RWPE2 (cell line): ENCODE results near the gene TBC1D3H.
"Not testable (repeated sequence)": the region's sequence is repeated elsewhere in the genome, so short reads cannot be mapped to it uniquely, and the experiment has no call there.

Source experiments
- ATAC-seq: fragments of 200-7000 bp; cut with Tn5 transposase; 3 replicates; pipeline ENCODE4 v1.9.1; 2021; ENCODE audit warnings: low read depth
- DNase-seq: peaks from one replicate; pipeline ENCODE4 v3.0.0-alpha.2; 2020; ENCODE audit warnings: low spot score
- H3K27ac ChIP-seq: fragments of 450-650 bp; 2 replicates; pipeline ENCODE4 v1.5.1; 2017; ENCODE audit warnings: mild to moderate bottlenecking; ENCODE audit not compliant: poor library complexity, severe bottlenecking
- H3K27me3 ChIP-seq: fragments of 250-450 bp; sonication (Bioruptor Pico); 2 replicates; pipeline ENCODE4 v1.5.1; 2021; ENCODE audit warnings: mild to moderate bottlenecking, moderate library complexity; ENCODE audit not compliant: insufficient read depth, poor library complexity, severe bottlenecking
- H3K36me3 ChIP-seq: fragments of 250-450 bp; sonication (Bioruptor Pico); 2 replicates; pipeline ENCODE4 v1.5.1; 2020; ENCODE audit warnings: low read depth, mild to moderate bottlenecking, moderate library complexity
- H3K4me1 ChIP-seq: fragments of 250-450 bp; sonication (Bioruptor Pico); 2 replicates; pipeline ENCODE4 v1.5.1; 2021; ENCODE audit warnings: mild to moderate bottlenecking, moderate library complexity; ENCODE audit not compliant: insufficient read depth, poor library complexity, severe bottlenecking
- H3K4me3 ChIP-seq: fragments of 250-450 bp; sonication (Bioruptor Pico); 2 replicates; pipeline ENCODE4 v1.5.1; 2021; ENCODE audit warnings: mild to moderate bottlenecking, moderate library complexity; ENCODE audit not compliant: severe bottlenecking
- H3K9me3 ChIP-seq: fragments of 250-450 bp; sonication (Bioruptor Pico); 2 replicates; pipeline ENCODE4 v1.5.1; 2021; ENCODE audit warnings: mild to moderate bottlenecking, moderate library complexity; ENCODE audit not compliant: severe bottlenecking

The TBC1D3H gene

DNA sequence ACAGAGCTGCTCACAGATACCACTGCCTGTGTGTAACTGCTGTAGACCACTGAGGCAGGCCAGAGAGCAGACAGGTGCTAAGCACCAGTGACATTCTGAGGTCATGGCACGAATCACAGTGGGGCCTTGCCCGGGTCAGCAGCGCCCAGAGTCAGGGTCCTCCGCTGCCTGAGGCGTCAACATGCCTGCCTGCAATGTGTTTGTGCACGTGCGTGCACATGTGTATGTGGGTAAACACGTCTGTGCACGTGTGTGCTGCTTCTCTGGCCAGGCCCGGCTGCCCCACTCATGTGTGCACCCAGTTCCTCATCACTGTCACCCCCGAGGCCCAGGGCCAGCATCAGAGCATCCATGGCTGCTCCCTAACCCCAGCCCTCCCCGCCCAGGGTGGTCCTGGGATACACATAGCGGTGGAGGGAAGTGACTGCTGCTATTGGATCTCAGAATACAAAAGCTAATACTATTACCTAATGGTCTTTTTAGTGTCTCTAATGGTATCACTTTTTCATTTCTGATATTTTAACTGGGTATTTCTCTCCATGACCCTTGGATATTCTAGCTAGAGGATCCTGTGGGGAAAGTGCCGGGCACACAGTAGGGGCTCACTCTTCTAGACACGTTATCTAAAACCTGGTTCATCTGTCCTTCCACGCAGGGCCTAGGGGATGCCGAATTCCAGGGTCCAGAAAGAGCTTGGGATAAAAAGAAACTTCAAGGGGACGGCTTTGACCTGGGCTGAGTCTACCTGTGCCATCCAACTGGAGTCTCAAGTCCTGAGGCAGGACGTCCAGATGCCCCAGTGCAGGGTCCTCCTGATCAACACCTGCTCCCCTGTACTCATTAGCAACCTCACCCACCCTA, at the start of gene TBC1D3H:
Gene TBC1D3H, minus strand, starts transcription at position 51 of the 861 bp plus-strand sequence. CDS start 1,540 bp downstream, outside the sequence.
- not testable (repeated sequence) for H3K4me1 ChIP-seq, H3K36me3 ChIP-seq, ATAC-seq, H3K4me3 ChIP-seq, H3K27me3 ChIP-seq, H3K27ac ChIP-seq, H3K9me3 ChIP-seq
- DNase-seq = peak; percentile 42

DNA sequence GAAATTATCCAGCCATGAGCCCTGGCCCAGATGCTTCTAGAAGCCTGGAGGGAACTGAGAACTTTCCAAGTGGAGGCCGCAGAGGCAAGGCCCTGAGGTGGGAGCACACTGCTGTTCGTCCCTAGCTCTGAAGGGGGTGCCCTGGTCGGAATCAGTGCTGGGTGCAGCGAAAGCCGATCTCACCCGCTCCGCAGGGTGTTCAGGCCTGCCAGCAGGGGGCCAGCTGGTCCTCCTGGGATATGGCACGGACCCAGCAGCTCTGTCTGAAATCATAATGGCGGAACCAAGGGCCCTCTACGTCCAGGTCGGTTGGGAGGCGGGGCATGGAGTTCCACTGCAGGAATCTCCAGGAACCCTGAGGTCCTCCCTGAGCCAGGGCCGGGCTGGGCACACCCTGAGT, 40.7 kb upstream of the TBC1D3H start:
- not testable (repeated sequence) for DNase-seq, H3K27ac ChIP-seq, H3K9me3 ChIP-seq, H3K36me3 ChIP-seq, H3K27me3 ChIP-seq, H3K4me1 ChIP-seq, ATAC-seq, H3K4me3 ChIP-seq

DNA sequence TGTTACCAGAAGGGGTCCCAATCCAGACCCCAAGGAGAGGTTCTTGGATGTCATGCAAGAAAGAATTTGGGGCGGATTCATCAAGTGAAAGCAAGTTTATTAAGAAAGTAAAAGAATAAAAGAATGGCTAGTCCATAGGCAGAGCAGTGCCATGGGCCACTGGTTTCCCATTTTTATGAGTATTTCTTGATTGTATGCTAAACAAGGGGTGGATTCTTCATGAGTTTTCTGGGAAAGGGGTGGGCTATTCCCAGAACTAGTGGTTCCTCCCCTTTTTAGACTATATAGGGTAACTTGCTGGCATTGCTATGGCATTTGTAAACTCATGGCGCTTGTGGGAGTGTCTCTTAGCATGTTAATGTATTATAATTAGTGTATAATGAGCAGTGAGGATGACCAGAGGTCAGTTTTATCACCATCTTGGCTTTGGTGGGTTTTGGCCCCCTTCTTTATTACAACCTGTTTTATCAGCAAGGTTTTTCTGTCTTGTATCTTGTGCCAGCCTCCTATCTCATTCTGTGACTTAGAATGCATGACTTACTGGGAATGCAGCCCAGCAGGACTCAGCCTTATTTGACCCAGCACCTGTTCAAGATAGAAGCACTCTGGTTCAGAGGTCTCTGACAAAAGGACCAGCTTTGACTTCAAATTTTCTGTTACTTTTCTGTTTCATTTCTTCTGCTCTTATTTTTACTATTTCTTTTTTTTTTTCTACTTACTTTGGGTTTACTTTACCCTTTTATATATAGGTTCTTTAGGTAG, 27.1 kb upstream of the TBC1D3H start:
- not testable (repeated sequence) for ATAC-seq, H3K4me1 ChIP-seq, H3K4me3 ChIP-seq, H3K27me3 ChIP-seq, H3K36me3 ChIP-seq, H3K9me3 ChIP-seq, DNase-seq, H3K27ac ChIP-seq

DNA sequence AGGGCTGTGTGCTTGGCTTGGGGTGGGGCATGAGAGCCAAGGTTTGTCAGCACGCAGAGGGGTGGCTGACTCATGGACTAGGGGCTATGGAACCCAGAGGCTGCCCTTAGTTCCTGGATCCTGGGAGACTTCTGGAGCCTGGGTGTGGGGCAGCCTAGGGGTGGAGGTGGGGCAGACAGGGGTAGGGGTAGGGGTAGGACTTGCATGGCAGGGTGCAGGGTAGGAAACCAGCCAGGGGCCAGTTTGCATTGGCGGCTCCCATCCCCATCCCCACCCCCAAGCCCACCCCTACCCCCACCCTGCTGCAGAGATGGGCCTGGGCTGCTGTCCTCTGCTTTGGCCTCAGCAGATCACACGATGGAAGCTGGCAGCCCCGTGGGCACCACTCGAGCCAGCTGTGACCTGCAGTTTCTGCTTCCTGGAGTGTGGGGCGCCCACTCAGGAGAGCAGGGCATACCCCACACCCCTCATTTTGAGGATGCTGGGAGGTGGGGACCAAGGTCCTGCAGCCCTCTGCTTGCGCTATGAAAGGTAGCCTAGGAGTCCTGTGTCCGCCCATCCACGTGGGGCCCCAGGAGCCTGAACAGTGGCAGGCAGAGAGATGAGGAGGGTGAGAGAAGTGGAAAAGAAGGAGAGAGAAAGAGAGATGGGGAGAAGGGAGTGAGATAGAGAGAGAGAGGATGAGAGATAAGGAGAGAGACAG, 2.9 kb upstream of the TBC1D3H start:
- not testable (repeated sequence) for H3K36me3 ChIP-seq, H3K27ac ChIP-seq, ATAC-seq, H3K9me3 ChIP-seq, H3K4me1 ChIP-seq, H3K4me3 ChIP-seq, DNase-seq, H3K27me3 ChIP-seq

DNA sequence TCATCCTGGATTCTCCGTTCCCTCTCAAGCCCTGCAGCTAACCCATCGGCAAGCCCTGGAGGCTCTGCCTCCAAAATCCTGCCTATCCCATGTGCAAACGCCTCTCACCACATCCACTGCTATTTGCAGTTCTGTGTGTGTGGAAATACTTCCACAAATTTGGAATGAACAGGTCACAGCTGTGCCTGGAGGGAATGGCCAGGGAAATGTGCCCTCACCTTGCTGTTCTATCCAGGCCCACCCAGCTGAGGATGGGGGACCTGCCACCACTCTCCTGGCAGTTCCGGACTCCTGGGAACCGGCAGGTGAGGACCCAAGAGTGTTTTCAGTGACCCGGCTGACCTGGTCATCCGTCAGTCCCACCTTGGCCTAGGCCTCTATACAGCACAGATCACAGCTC, 12.3 kb downstream of the TBC1D3H start:
- not testable (repeated sequence) for H3K4me1 ChIP-seq, H3K27me3 ChIP-seq, H3K27ac ChIP-seq, H3K36me3 ChIP-seq, DNase-seq, H3K9me3 ChIP-seq, H3K4me3 ChIP-seq, ATAC-seq

DNA sequence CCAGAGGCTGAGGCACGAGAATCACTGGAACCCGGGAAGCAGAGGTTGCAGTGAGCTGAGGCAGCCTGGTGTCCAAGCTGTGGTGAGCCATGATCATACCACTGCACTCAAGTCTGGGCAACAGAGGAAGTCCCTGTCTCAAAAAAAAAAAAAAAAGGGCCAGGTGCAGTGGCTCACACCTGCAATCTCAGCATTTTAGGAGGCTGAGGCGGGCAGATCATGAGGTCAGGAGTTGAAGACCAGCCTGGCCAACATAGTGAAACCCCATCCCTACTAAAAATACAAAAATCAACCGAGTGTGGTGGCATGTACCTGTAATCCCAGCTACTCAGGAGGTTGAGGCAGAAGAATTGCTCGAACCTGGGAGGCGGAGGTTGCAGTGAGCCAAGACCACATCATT, 25.7 kb downstream of the TBC1D3H start:
- not testable (repeated sequence) for H3K9me3 ChIP-seq, ATAC-seq, DNase-seq, H3K27me3 ChIP-seq, H3K4me3 ChIP-seq, H3K4me1 ChIP-seq, H3K36me3 ChIP-seq, H3K27ac ChIP-seq
